ENCODE results near the gene DISP2.

DISP2 gene

DNA sequence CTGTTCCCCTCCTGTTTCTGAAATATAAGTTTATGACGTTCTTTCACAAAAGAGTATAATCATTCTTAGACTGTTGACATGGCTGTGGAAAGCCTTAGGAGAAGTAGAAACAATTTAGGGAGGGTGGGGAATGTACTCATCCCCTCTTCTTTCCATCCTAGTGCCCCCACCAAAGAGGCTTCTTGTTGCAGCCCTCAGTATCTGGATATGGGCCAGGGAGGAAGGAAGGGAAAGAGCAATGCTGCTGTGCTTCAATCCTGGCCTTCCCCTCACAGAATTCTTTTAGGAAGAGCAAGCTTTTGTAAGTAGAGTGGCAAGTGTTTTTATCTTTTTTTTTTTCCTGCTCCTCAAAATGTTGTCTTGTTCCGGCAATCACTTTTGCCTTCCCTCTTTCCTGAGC lies 32.8 kb upstream of the DISP2 start:
- no peak overlapping the region for H3K9ac ChIP-seq (ENCODE audit: low read depth, low read length, poor library complexity)
- no peaks in the 10 kb centered on the region for H3K79me1 ChIP-seq (ENCODE audit: low read depth, low read length)
- WGBS, 2 donors (ENCODE audit: extremely low coverage in 2 of 2, insufficient read length in 2 of 2, insufficient replicate concordance in 1 of 2) = no CpG with 5 or more reads among the region's 2 CpGs
- H2AK5ac ChIP-seq (ENCODE audit: low read depth, low read length) = no peak overlapping the region
- H3K4ac ChIP-seq (ENCODE audit: low read length) = no peak overlapping the region
- no peak overlapping the region for H3K27ac ChIP-seq (replicated peaks; ENCODE audit: low read length)
- no peak for DNase-seq (ENCODE audit: low spot score)
- H3K4me3 ChIP-seq (ENCODE audit: low read length in 2 of 2) = peak overlapping the region in 1 of 2 donors; percentile 65
- no peak overlapping the region for H2BK5ac ChIP-seq (ENCODE audit: low read length)
- no peak overlapping the region for H4K91ac ChIP-seq (ENCODE audit: low read depth, low read length, poor library complexity)
- H3K4me1 ChIP-seq (ENCODE audit: control insufficient read depth in 2 of 2, insufficient read depth in 1 of 2, low read depth in 1 of 2, low read length in 2 of 2) = peaks cover 36 to 64% of the 10 kb centered on the region in 2 donors
- H3K18ac ChIP-seq (ENCODE audit: low read length) = no peak overlapping the region
- peaks cover 0 to 6% of the 10 kb centered on the region in 2 donors for H3K36me3 ChIP-seq (replicated peaks in 1 of 2; ENCODE audit: control insufficient read depth in 2 of 2, insufficient read depth in 2 of 2, low read length in 2 of 2)
- no peak overlapping the region for H2BK120ac ChIP-seq (ENCODE audit: low read depth, low read length)
- H2BK12ac ChIP-seq (ENCODE audit: low read length) = no peak overlapping the region
- peaks cover 0 to 5% of the 10 kb centered on the region in 2 donors for H3K9me3 ChIP-seq (replicated peaks in 1 of 2; ENCODE audit: control insufficient read depth in 2 of 2, insufficient read depth in 1 of 2, low read depth in 1 of 2, low read length in 2 of 2)
- H3K23ac ChIP-seq (ENCODE audit: low read depth, low read length, poor library complexity) = no peak overlapping the region
- no peak overlapping the region for H4K8ac ChIP-seq (ENCODE audit: low read depth, low read length)
- H3K4me2 ChIP-seq (ENCODE audit: insufficient read depth, low read length, poor library complexity, severe bottlenecking) = peak overlapping the region; percentile 93
- H3K27me3 ChIP-seq (ENCODE audit: control insufficient read depth in 3 of 3, insufficient read depth in 3 of 3, low read depth in 1 of 3, low read length in 3 of 3) = peaks cover 4 to 22% (median 4%) of the 10 kb centered on the region in 3 experiments
- H3K14ac ChIP-seq (ENCODE audit: low read length) = no peak overlapping the region
- no peak overlapping the region for H2BK15ac ChIP-seq (ENCODE audit: low read length)
- no peak overlapping the region for H2AFZ ChIP-seq (ENCODE audit: low read length)

DNA sequence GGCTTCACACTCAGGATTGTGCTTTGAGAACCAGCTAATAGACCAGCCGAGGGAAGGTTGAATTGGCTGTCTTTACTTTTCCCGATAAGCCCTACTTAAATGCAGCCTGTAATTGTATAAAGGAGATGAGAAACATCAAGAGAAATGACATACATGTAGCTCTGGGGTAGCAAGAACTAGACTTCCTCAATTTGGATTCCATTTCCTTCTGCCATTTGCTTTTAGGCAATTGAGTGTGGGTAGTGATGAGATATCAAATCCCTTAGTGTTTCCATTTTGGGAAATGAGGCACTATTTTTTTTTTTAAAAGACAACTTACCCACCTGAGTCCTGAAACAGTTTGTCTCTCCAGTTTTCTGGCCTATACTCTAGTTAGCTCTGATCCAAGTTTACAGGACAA lies 32.3 kb upstream of the DISP2 start:
- no peak overlapping the region for H3K4me2 ChIP-seq (ENCODE audit: insufficient read depth, low read length, poor library complexity, severe bottlenecking)
- no peak overlapping the region for H2BK120ac ChIP-seq (ENCODE audit: low read depth, low read length)
- H4K8ac ChIP-seq (ENCODE audit: low read depth, low read length) = no peak overlapping the region
- H3K4ac ChIP-seq (ENCODE audit: low read length) = no peak overlapping the region
- H3K27me3 ChIP-seq (ENCODE audit: control insufficient read depth in 3 of 3, insufficient read depth in 3 of 3, low read depth in 1 of 3, low read length in 3 of 3) = peaks cover 4 to 22% (median 4%) of the 10 kb centered on the region in 3 experiments
- no peak overlapping the region for H2BK12ac ChIP-seq (ENCODE audit: low read length)
- no peak overlapping the region for H3K4me3 ChIP-seq (ENCODE audit: low read length in 2 of 2)
- H4K91ac ChIP-seq (ENCODE audit: low read depth, low read length, poor library complexity) = no peak overlapping the region
- WGBS, 2 donors (ENCODE audit: extremely low coverage in 2 of 2, insufficient read length in 2 of 2, insufficient replicate concordance in 1 of 2) = no CpG with 5 or more reads among the region's 2 CpGs
- peaks cover 0 to 5% of the 10 kb centered on the region in 2 donors for H3K9me3 ChIP-seq (replicated peaks in 1 of 2; ENCODE audit: control insufficient read depth in 2 of 2, insufficient read depth in 1 of 2, low read depth in 1 of 2, low read length in 2 of 2)
- H3K18ac ChIP-seq (ENCODE audit: low read length) = no peak overlapping the region
- no peak overlapping the region for H2BK5ac ChIP-seq (ENCODE audit: low read length)
- no peak for DNase-seq (ENCODE audit: low spot score)
- H3K9ac ChIP-seq (ENCODE audit: low read depth, low read length, poor library complexity) = no peak overlapping the region
- H2AK5ac ChIP-seq (ENCODE audit: low read depth, low read length) = no peak overlapping the region
- H3K27ac ChIP-seq (replicated peaks; ENCODE audit: low read length) = no peak overlapping the region
- H3K79me1 ChIP-seq (ENCODE audit: low read depth, low read length) = no peaks in the 10 kb centered on the region
- no peak overlapping the region for H3K14ac ChIP-seq (ENCODE audit: low read length)
- no peak overlapping the region for H2BK15ac ChIP-seq (ENCODE audit: low read length)
- no peak overlapping the region for H3K23ac ChIP-seq (ENCODE audit: low read depth, low read length, poor library complexity)
- H2AFZ ChIP-seq (ENCODE audit: low read length) = no peak overlapping the region
- peaks cover 0 to 6% of the 10 kb centered on the region in 2 donors for H3K36me3 ChIP-seq (replicated peaks in 1 of 2; ENCODE audit: control insufficient read depth in 2 of 2, insufficient read depth in 2 of 2, low read length in 2 of 2)
- H3K4me1 ChIP-seq (ENCODE audit: control insufficient read depth in 2 of 2, insufficient read depth in 1 of 2, low read depth in 1 of 2, low read length in 2 of 2) = peaks cover 37 to 68% of the 10 kb centered on the region in 2 donors

DNA sequence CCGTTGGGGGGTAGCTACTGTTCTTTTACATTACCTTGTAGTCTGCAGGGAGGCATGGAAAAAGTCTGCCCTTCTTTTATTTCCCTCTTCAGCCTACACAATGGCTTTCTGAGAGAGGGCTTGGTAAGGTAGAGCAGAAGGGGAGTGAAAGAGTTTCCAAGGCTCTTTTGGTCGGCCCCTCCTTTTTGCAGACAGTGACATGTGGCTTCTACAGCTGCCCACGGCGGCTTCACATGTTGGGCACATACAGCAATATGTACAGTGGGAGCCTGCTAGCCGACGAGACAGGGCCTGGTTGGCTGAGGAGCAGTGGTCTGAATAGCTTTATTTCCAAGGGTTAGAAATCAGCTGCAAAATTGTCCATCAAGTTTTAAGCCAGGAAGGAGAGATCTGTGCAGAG lies 30.6 kb upstream of the DISP2 start:
- Histone ChIP-seq H2AK5ac (ENCODE audit: low read depth, low read length) (no peak overlapping the region), H3K27ac (replicated peaks; ENCODE audit: low read length) (no peak overlapping the region), H3K79me1 (ENCODE audit: low read depth, low read length) (no peaks in the 10 kb centered on the region), H3K23ac (ENCODE audit: low read depth, low read length, poor library complexity) (no peak overlapping the region), H3K9ac (ENCODE audit: low read depth, low read length, poor library complexity) (no peak overlapping the region), H3K4me1 (ENCODE audit: control insufficient read depth in 2 of 2, insufficient read depth in 1 of 2, low read depth in 1 of 2, low read length in 2 of 2) (peaks cover 39 to 60% of the 10 kb centered on the region in 2 donors), H4K91ac (ENCODE audit: low read depth, low read length, poor library complexity) (no peak overlapping the region), H3K27me3 (ENCODE audit: control insufficient read depth in 3 of 3, insufficient read depth in 3 of 3, low read depth in 1 of 3, low read length in 3 of 3) (peaks cover 0 to 14% (median 4%) of the 10 kb centered on the region in 3 experiments), H3K18ac (ENCODE audit: low read length) (no peak overlapping the region), H4K8ac (ENCODE audit: low read depth, low read length) (no peak overlapping the region), H3K4me2 (ENCODE audit: insufficient read depth, low read length, poor library complexity, severe bottlenecking) (no peak overlapping the region), H2BK120ac (ENCODE audit: low read depth, low read length) (no peak overlapping the region), H2BK5ac (ENCODE audit: low read length) (no peak overlapping the region), H3K14ac (ENCODE audit: low read length) (no peak overlapping the region), H2BK15ac (ENCODE audit: low read length) (no peak overlapping the region), H2BK12ac (ENCODE audit: low read length) (no peak overlapping the region), H3K9me3 (replicated peaks in 1 of 2; ENCODE audit: control insufficient read depth in 2 of 2, insufficient read depth in 1 of 2, low read depth in 1 of 2, low read length in 2 of 2) (peaks cover 0 to 5% of the 10 kb centered on the region in 2 donors), H2AFZ (ENCODE audit: low read length) (peak overlapping the region; percentile 31), H3K36me3 (replicated peaks in 1 of 2; ENCODE audit: control insufficient read depth in 2 of 2, insufficient read depth in 2 of 2, low read length in 2 of 2) (peaks cover 0 to 6% of the 10 kb centered on the region in 2 donors), H3K4me3 (ENCODE audit: low read length in 2 of 2) (no peak overlapping the region), H3K4ac (ENCODE audit: low read length) (no peak overlapping the region)
- no peak for DNase-seq (ENCODE audit: low spot score)
- WGBS, 2 donors (ENCODE audit: extremely low coverage in 2 of 2, insufficient read length in 2 of 2, insufficient replicate concordance in 1 of 2) = no CpG with 5 or more reads among the region's 6 CpGs

DNA sequence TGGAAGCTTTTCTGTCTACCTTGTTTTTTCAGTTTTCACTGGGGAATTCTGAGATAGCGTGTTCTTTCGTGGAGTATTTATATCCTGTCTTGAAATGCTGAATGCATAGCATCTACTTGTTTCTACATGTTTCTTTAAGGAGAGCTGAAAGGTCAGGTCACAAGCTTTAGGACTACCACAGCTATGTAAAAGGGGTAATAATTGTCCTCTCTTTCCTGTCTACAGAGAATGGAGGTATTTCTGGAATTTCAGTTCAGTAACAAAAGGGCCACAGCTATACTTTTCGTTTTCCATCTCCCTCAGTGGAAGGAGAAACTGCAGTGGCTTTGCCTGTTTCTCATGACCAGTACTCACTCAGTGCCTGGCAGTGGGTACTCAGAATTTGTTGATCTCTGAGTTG lies 29.8 kb upstream of the DISP2 start:
- no CpG with 5 or more reads among the region's 3 CpGs for WGBS, 2 donors (ENCODE audit: extremely low coverage in 2 of 2, insufficient read length in 2 of 2, insufficient replicate concordance in 1 of 2)
- no peak overlapping the region for H2BK5ac ChIP-seq (ENCODE audit: low read length)
- H3K36me3 ChIP-seq (replicated peaks in 1 of 2; ENCODE audit: control insufficient read depth in 2 of 2, insufficient read depth in 2 of 2, low read length in 2 of 2) = peaks cover 0 to 6% of the 10 kb centered on the region in 2 donors
- no peak for DNase-seq (ENCODE audit: low spot score)
- no peak overlapping the region for H2AK5ac ChIP-seq (ENCODE audit: low read depth, low read length)
- no peak overlapping the region for H2BK12ac ChIP-seq (ENCODE audit: low read length)
- H3K4me1 ChIP-seq (ENCODE audit: control insufficient read depth in 2 of 2, insufficient read depth in 1 of 2, low read depth in 1 of 2, low read length in 2 of 2) = peaks cover 33 to 54% of the 10 kb centered on the region in 2 donors
- H3K18ac ChIP-seq (ENCODE audit: low read length) = no peak overlapping the region
- H4K8ac ChIP-seq (ENCODE audit: low read depth, low read length) = no peak overlapping the region
- H2AFZ ChIP-seq (ENCODE audit: low read length) = no peak overlapping the region
- H3K23ac ChIP-seq (ENCODE audit: low read depth, low read length, poor library complexity) = no peak overlapping the region
- no peak overlapping the region for H3K27ac ChIP-seq (replicated peaks; ENCODE audit: low read length)
- H3K14ac ChIP-seq (ENCODE audit: low read length) = no peak overlapping the region
- H3K9me3 ChIP-seq (replicated peaks in 1 of 2; ENCODE audit: control insufficient read depth in 2 of 2, insufficient read depth in 1 of 2, low read depth in 1 of 2, low read length in 2 of 2) = peaks cover 0 to 5% of the 10 kb centered on the region in 2 donors
- no peak overlapping the region for H3K4me3 ChIP-seq (ENCODE audit: low read length in 2 of 2)
- no peak overlapping the region for H3K9ac ChIP-seq (ENCODE audit: low read depth, low read length, poor library complexity)
- H2BK15ac ChIP-seq (ENCODE audit: low read length) = no peak overlapping the region
- H3K4ac ChIP-seq (ENCODE audit: low read length) = no peak overlapping the region
- no peak overlapping the region for H3K4me2 ChIP-seq (ENCODE audit: insufficient read depth, low read length, poor library complexity, severe bottlenecking)
- H4K91ac ChIP-seq (ENCODE audit: low read depth, low read length, poor library complexity) = no peak overlapping the region
- no peak overlapping the region for H2BK120ac ChIP-seq (ENCODE audit: low read depth, low read length)
- peaks cover 0 to 8% (median 0%) of the 10 kb centered on the region in 3 experiments for H3K27me3 ChIP-seq (ENCODE audit: control insufficient read depth in 3 of 3, insufficient read depth in 3 of 3, low read depth in 1 of 3, low read length in 3 of 3)
- H3K79me1 ChIP-seq (ENCODE audit: low read depth, low read length) = no peaks in the 10 kb centered on the region

Data from neuronal stem cell (in vitro differentiated cells).